ENCODE data around the gene S100A4. TPM values are rescaled to one million over a fixed set of nuclear protein-coding genes. Genes with fewer than 3 reads are reported as not detected.
"Not testable (repeated sequence)": the region's sequence is repeated elsewhere in the genome, so short reads cannot be mapped to it uniquely, and the experiment has no call there.

S100A4 gene
- total RNA-seq = 100 to 1,000 TPM in 1 of 2 donors, 10 to 100 TPM in 1; 85.4 to 124 TPM

DNA sequence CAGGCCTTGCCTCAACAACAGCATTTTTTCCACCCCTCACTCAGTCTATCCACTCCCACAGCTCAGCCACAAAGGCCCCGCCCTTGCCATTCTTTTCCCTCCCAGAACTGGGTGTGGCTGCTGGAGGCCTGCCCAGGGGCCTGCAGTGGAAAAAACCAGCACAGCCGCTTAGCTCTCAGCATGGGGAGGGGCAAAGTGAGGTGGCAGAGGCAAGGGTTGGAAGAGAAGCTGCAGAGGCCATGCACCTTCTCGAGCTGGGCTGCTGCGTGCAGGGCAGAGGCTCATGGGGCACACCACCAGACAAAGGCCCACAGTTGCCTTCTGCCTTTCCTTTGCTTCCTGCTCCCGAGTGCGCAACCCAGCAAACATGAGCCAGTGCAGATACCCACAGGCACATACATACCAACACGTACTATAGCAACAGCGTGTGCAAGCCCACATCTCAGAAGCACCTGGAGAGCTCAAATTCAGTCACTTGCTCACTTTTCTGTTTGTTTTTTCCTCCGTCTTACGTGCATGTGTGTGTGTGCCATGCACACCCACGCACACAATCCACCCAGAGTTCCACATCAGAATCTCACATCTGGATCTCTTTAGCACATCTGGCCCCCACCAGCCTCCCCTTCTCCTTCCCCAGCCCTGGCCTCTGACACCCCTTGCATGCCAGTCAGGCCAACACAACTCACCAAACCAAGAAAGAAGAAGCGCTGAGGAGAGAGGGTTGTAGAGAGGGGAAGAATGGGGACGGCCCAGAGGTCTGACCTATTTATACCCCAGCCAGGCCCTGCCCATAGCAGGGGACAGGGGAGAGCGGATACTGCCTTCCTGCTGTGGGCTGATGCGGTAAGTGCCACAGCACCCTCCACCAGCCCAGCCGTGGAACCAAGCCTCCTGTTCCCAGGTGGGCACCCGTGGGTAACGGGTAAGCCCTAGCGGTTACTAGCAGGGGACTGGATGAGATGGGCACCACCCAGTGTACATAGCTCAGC lies at the start of gene S100A4:
S100A4 (minus strand) TSS at position 740 of the 989 bp plus-strand sequence. CDS start 1,012 bp downstream, outside the sequence.
- H3K36me3 Mint-ChIP-seq = no peaks in the 10 kb centered on the region
- DNase-seq (ENCODE audit: low spot score) (peak; percentile 81), ATAC-seq (peak; percentile 88 to 90)
- no peaks in the 10 kb centered on the region for H3K27me3 Mint-ChIP-seq
- peaks cover 54% of the 10 kb centered on the region in 2 donors for H3K4me1 Mint-ChIP-seq (ENCODE audit: low read depth in 2 of 2)
- H3K9me3 Mint-ChIP-seq = no peaks in the 10 kb centered on the region
- peak within 1 kb of the TSS; percentile 93 for H3K4me3 Mint-ChIP-seq
- H3K27ac Mint-ChIP-seq = peak within 1 kb of the TSS; percentile 94 to 96

DNA sequence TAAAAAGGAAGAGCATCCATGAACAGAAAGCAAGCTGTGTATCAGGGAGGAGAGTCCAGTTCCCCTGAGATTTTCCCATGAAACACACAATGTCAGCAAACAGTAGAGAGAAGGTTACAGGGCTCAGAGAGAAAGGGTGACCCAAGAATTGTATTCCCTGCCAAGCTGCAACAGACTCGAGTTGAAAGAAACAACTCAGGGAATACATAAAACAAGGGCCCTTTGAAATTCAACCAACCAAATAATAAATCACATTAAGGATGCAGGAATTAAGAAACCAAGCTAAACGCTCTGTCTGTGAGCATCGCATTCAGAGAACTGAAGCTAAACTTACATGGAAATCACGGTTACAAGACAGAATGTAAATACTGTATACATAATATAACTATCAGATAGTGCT lies 47.1 kb upstream of the S100A4 start:
- Mint-ChIP-seq H3K4me1 (ENCODE audit: low read depth in 2 of 2) (no peaks in the 10 kb centered on the region), H3K4me3 (no peak overlapping the region), H3K27ac (no peak overlapping the region), H3K27me3 (peaks cover 0 to 5% of the 10 kb centered on the region in 2 donors), H3K36me3 (no peaks in the 10 kb centered on the region), H3K9me3 (no peaks in the 10 kb centered on the region)
- DNase-seq (ENCODE audit: low spot score) (no peak), ATAC-seq (no peak)

DNA sequence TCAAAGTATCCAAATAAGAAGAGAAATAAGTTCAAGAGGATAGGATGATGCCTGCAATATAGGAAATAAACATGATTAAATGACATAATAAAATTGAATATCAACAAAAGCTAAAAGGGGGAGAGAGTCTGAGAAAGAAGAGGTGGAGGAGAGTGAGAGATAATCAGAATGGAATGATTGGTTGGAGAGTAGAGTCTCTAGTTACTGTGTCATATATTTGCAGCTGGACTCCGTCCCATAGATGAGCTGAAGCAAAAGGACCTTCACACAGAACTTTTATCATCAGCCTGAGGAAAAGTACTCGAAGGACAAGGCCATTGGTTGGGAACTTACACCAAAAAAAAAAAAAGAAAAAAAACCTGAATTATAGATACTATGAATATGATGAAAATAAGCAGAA lies 42.9 kb upstream of the S100A4 start:
- Mint-ChIP-seq H3K4me3 (no peak overlapping the region), H3K27me3 (peaks cover 15 to 22% of the 10 kb centered on the region in 2 donors), H3K9me3 (no peaks in the 10 kb centered on the region), H3K4me1 (ENCODE audit: low read depth in 2 of 2) (no peaks in the 10 kb centered on the region), H3K36me3 (no peaks in the 10 kb centered on the region), H3K27ac (no peak overlapping the region)
- DNase-seq (ENCODE audit: low spot score) = no peak
- ATAC-seq = no peak

DNA sequence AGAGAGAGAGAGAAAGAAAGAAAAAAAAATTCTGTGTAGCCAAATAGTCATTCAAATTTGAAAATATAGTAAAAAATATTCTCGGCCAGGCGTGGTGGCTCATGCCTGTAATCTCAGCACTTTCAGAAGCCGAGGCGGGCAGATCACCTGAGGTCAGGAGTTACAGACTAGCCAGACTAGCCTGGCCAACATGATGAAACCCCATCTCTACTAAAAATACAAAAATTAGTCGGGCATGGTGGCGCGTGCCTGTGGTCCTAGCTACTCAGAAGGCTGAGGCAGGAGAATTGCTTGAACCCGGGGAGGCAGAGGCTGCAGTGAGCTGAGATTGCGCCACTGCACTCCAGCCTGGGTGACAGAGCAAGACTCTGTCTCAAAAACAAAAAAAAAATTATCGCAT lies 42.4 kb upstream of the S100A4 start:
- H3K4me1 Mint-ChIP-seq (ENCODE audit: low read depth in 2 of 2); H3K9me3 Mint-ChIP-seq; H3K36me3 Mint-ChIP-seq; ATAC-seq; H3K27ac Mint-ChIP-seq; DNase-seq (ENCODE audit: low spot score); H3K4me3 Mint-ChIP-seq: not testable (repeated sequence)
- peaks cover 15 to 22% of the 10 kb centered on the region in 2 donors for H3K27me3 Mint-ChIP-seq

DNA sequence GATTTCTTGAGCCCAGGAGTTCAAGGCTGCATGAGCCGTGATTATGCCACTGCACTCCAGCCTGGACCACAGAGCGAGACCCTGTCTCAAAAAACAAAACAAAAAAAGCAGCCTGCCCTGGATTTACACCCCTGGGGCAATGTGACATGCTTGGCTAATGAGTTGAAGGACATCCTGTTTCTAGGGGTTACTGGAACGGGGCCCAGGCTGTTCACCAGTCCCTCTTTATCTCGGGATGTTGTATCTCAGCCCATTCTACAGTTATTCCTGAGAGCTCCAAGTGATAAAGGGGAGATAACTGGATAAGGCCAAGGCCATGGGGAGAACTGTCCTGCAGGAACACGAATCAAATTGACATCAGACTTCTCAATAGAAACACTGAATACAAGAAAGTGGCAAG lies 41.7 kb upstream of the S100A4 start:
- Mint-ChIP-seq H3K9me3 (no peaks in the 10 kb centered on the region), H3K4me3 (no peak overlapping the region), H3K27ac (no peak overlapping the region), H3K27me3 (peaks cover 15 to 22% of the 10 kb centered on the region in 2 donors), H3K36me3 (no peaks in the 10 kb centered on the region), H3K4me1 (ENCODE audit: low read depth in 2 of 2) (no peaks in the 10 kb centered on the region)
- ATAC-seq (no peak), DNase-seq (ENCODE audit: low spot score) (no peak)

DNA sequence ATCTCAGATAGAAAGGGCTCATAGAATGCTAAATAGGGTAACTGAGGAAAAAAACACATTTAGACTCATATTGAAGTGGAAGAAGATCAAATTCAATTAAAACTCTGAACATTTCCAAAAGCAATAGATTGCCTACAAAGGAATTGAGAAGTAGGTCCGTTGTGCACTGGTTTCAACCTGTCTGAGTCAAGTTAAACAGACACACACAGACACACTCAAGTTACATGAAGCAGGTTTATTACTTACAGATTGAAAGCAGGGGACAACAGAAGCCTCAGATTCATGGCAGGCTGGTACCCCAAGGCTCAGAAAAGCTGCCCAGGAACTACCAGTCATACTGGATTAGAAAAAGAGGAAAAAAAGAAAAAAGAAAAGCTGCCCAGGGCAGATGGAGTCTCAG lies 40.7 kb upstream of the S100A4 start:
- ATAC-seq = no peak
- DNase-seq (ENCODE audit: low spot score) = no peak
- no peak overlapping the region for H3K4me3 Mint-ChIP-seq
- no peaks in the 10 kb centered on the region for H3K4me1 Mint-ChIP-seq (ENCODE audit: low read depth in 2 of 2)
- H3K9me3 Mint-ChIP-seq = no peaks in the 10 kb centered on the region
- no peak overlapping the region for H3K27ac Mint-ChIP-seq
- H3K36me3 Mint-ChIP-seq = no peaks in the 10 kb centered on the region
- H3K27me3 Mint-ChIP-seq = peaks cover 15 to 22% of the 10 kb centered on the region in 2 donors

DNA sequence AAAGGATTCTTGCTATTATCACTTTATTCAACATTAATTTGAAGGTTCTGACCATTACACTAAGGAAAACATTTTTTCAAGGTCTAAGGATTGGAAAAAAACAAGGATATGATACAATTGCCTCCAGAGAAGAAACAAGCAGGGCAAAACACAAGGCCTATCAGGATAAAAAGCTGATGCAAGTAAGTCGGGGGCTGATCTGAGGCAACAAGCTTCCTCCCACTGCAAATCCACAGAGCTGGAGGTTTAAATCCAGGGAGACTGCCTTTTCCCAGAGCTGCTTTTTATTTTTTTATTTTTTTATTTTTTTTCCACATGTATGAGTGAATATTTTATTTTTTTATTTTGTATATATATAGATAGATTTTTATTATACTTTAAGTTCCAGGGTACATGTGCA lies 39.4 kb upstream of the S100A4 start:
- Mint-ChIP-seq H3K4me1 (ENCODE audit: low read depth in 2 of 2) (no peaks in the 10 kb centered on the region), H3K27me3 (peaks cover 15 to 22% of the 10 kb centered on the region in 2 donors), H3K36me3 (no peaks in the 10 kb centered on the region), H3K9me3 (no peaks in the 10 kb centered on the region), H3K4me3 (no peak overlapping the region), H3K27ac (no peak overlapping the region)
- no peak for DNase-seq (ENCODE audit: low spot score)
- no peak for ATAC-seq

DNA sequence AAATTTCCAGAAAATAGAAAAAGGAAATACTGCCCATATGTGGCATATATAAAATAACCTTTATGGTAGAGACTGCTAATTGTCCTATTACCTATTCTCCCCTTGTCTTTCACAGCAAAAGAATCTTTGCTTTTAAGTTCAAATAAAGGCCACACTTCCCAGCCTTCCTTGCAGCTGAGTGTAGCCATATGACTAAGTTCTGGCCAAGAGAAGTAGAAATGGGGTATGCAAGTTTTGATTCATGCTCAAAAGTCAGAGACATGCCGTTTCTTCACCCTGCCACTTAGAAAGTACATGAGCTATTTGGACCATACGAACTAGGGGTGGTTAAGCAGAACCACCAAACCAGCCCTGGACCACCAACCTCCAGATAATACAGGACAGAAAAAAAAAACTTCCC lies 38.4 kb upstream of the S100A4 start:
- Mint-ChIP-seq H3K27ac (no peak overlapping the region), H3K4me3 (no peak overlapping the region), H3K36me3 (no peaks in the 10 kb centered on the region), H3K4me1 (ENCODE audit: low read depth in 2 of 2) (no peaks in the 10 kb centered on the region), H3K9me3 (no peaks in the 10 kb centered on the region), H3K27me3 (peaks cover 20 to 27% of the 10 kb centered on the region in 2 donors)
- DNase-seq (ENCODE audit: low spot score) (no peak), ATAC-seq (no peak)

DNA sequence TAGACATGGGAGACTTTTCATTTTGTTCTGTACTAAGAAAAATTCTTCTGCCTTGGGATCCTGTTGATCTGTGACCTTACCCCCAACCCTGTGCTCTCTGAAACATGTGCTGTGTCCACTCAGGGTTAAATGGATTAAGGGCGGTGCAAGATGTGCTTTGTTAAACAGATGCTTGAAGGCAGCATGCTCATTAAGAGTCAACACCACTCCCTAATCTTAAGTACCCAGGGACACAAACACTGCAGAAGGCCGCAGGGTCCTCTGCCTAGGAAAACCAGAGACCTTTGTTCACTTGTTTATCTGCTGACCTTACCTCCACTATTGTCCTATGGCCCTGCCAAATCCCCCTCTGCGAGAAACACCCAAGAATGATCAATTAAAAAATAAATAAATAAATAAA lies 37.9 kb upstream of the S100A4 start:
- not testable (repeated sequence) for ATAC-seq; DNase-seq (ENCODE audit: low spot score); H3K27ac Mint-ChIP-seq; H3K4me3 Mint-ChIP-seq; H3K9me3 Mint-ChIP-seq; H3K36me3 Mint-ChIP-seq; H3K4me1 Mint-ChIP-seq (ENCODE audit: low read depth in 2 of 2)
- H3K27me3 Mint-ChIP-seq = peaks cover 24 to 32% of the 10 kb centered on the region in 2 donors

DNA sequence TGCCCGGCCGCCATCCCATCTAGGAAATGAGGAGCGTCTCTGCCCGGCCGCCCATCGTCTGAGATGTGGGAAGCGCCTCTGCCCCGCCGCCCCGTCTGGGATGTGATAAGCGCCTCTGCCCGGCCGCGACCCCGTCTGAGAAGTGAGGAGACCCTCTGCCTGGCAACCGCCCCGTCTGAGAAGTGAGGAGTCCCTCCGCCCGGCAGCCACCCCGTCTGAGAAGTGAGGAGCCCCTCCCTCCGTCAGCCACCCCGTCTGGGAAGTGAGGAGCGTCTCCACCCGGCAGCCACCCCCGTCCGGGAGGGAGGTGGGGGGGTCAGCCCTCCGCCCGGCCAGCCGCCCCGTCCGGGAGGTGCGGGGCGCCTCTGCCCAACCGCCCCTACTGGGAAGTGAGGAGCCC lies 37.2 kb upstream of the S100A4 start:
- DNase-seq (ENCODE audit: low spot score); H3K9me3 Mint-ChIP-seq; H3K4me1 Mint-ChIP-seq (ENCODE audit: low read depth in 2 of 2); ATAC-seq; H3K27ac Mint-ChIP-seq; H3K4me3 Mint-ChIP-seq; H3K36me3 Mint-ChIP-seq: not testable (repeated sequence)
- peaks cover 28 to 38% of the 10 kb centered on the region in 2 donors for H3K27me3 Mint-ChIP-seq

DNA sequence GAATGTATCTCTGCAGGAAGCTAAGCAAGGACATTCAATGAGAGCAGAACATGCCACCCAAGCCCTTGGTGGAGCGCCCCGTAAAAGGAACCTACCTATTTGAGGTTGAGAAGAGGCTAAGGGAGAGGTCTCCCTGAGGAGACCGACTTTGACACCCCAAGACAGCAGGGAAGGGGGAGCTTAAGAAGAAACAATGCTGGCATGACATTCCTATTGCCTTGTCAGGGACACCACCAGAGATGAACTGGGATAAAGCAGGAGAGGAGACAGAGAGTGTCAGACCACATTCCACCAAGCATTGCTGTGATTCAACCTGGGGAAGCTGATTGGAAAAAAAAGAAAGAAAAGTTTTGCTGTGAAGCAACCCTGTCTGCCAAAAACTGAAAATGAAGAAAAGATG lies 33.3 kb upstream of the S100A4 start:
- no peaks in the 10 kb centered on the region for H3K4me1 Mint-ChIP-seq (ENCODE audit: low read depth in 2 of 2)
- no peaks in the 10 kb centered on the region for H3K9me3 Mint-ChIP-seq
- no peak overlapping the region for H3K4me3 Mint-ChIP-seq
- ATAC-seq (no peak), DNase-seq (ENCODE audit: low spot score) (no peak)
- peaks cover 23 to 24% of the 10 kb centered on the region in 2 donors for H3K27me3 Mint-ChIP-seq
- H3K27ac Mint-ChIP-seq = no peak overlapping the region
- no peaks in the 10 kb centered on the region for H3K36me3 Mint-ChIP-seq

DNA sequence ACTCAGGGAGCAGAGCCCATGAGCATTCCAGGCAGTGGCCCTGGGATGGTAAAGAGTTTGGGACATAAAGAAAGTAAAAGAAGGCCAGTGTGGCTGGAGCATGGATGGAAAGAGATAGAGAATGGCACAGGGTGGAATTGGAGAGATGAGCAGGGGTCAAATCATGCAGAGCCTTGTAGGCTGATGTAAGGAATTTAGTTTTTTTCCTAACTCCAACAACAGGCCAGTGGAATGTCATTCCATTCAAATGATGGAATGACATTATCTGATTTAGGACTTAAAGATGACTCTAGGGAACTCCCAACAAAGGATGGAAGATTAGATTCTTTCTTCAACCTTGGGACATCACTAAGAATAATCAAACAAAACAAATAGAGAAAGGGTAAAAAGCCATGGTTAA lies 32.9 kb upstream of the S100A4 start:
- Mint-ChIP-seq H3K4me1 (ENCODE audit: low read depth in 2 of 2) (no peaks in the 10 kb centered on the region), H3K4me3 (no peak overlapping the region), H3K36me3 (no peaks in the 10 kb centered on the region), H3K9me3 (no peaks in the 10 kb centered on the region), H3K27me3 (peaks cover 23% of the 10 kb centered on the region in 2 donors), H3K27ac (no peak overlapping the region)
- ATAC-seq (no peak), DNase-seq (ENCODE audit: low spot score) (no peak)

DNA sequence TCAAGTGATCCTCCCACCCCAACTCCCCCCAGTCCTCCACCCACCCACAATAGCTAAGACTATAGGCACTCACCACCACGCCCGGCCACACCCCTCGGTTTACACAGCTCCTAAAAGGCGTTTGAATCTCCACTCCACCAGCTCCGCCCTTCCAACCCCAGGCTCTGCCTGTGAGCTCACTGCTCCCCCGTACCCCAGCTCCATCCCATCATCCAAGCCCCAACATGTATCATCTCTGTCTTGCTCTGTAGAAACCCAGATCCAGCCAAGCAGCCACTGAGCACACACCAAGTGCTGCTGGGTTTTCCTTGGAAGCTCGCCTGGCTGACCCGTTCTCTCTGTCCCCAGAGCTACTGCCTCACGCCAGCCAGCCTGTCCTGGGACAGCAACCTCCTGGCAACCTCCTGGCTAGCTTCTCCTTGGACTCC lies 32.0 kb upstream of the S100A4 start:
- Mint-ChIP-seq H3K4me3 (no peak overlapping the region), H3K4me1 (ENCODE audit: low read depth in 2 of 2) (peaks cover 7 to 8% of the 10 kb centered on the region in 2 donors), H3K27ac (no peak overlapping the region), H3K36me3 (no peaks in the 10 kb centered on the region), H3K27me3 (peaks cover 23% of the 10 kb centered on the region in 2 donors), H3K9me3 (no peaks in the 10 kb centered on the region)
- DNase-seq (ENCODE audit: low spot score) (no peak), ATAC-seq (no peak)

DNA sequence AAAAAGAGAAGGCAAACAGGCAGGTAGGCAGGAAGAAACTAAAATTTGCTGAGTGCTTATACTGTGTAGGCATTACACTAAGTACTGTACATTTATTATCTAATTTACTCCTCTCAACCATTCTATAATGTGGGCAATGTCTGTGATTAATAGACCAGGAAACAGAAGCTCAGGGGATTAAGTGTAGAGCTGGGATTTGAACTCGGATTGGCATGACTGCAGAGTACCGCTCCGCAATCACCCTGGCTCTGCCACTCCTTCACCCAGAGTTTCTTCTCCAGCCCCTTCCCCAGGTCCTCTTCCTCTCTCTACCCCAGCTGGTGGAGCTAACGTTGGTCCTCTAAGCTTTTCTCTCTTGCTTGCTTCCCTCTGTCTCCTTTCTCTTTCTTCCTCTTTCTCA lies 31.5 kb upstream of the S100A4 start:
- ATAC-seq (no peak), DNase-seq (ENCODE audit: low spot score) (no peak)
- Mint-ChIP-seq H3K4me1 (ENCODE audit: low read depth in 2 of 2) (peaks cover 9 to 10% of the 10 kb centered on the region in 2 donors), H3K27ac (no peak overlapping the region), H3K27me3 (peaks cover 23% of the 10 kb centered on the region in 2 donors), H3K4me3 (no peak overlapping the region), H3K9me3 (no peaks in the 10 kb centered on the region), H3K36me3 (no peaks in the 10 kb centered on the region)
